OCI-LY7 (cell line): ENCODE data around the gene GIMAP5.

Source experiments
- CTCF ChIP-seq: fragments of 200-600 bp; sonication (generic); conservative IDR thresholded peaks from 2 replicates; pipeline ENCODE4 v1.5.1; 2014; ENCODE audit warnings: mild to moderate bottlenecking, antibody characterized with exemption, low read length, moderate library complexity, mixed read lengths
- EZH2phosphoT487 ChIP-seq: fragments of 200-600 bp; sonication (generic); IDR thresholded peaks from 2 replicates; pipeline ENCODE4 v1.6.1; 2018; ENCODE audit warnings: low read depth, borderline replicate concordance, mild to moderate bottlenecking, mixed run types, antibody characterized with exemption, low read length, moderate library complexity, mixed read lengths

DNA sequence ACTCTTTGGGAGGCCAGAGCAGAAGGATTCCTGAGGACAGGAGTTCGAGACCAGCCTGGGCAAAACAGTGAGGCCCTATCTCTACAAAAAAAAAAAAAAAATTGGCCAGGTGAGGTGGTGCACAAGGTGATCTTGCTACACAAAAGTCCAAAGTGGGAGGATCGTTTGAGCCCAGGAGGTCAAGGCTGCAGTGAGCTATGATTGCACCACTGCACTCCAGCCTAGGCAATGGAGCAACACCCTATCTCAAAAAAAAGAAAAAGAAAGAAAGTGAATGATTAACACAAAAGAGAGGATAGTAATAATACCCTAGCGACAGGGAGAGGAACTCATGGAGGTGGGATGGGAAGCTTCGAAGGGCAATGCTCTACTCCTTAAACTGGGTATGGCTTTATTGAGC, 32.5 kb downstream of the GIMAP5 start:
- TF ChIP-seq CTCF: no peak
- no peak for TF ChIP-seq EZH2phosphoT487
